SK-N-MC (cell line): ENCODE data around the gene ZNF296.

ENCODE experiments used
- EZH2 ChIP-seq: fragments of 200-600 bp; sonication (generic); IDR thresholded peaks from one replicate; pipeline ENCODE4 v1.6.1; 2017; ENCODE audit warnings: antibody characterized with exemption
- FOXP2 ChIP-seq: optimal IDR thresholded peaks from 2 replicates; pipeline ENCODE3; 2011; ENCODE audit warnings: mild to moderate bottlenecking, moderate library complexity; ENCODE audit not compliant: insufficient read depth; ENCODE audit errors: extremely low read length, control extremely low read depth
- POLR2AphosphoS5 ChIP-seq: IDR thresholded peaks from 2 replicates; pipeline ENCODE4 v1.6.1; 2012; ENCODE audit warnings: mild to moderate bottlenecking, low read depth, low read length, borderline replicate concordance

- no peak for TF ChIP-seq POLR2AphosphoS5
- TF ChIP-seq FOXP2, result no peak
- TF ChIP-seq EZH2, result no peak
These were observed 21.7 kb upstream of the ZNF296 start for GRCh38 chr19:45097776-45098520.
